Endothelial cell of umbilical vein (primary cell): ENCODE results near the gene PNLDC1. TPM values are rescaled to one million over a fixed set of nuclear protein-coding genes. Genes with fewer than 3 reads are reported as not detected.
"Not testable (repeated sequence)": the region's sequence is repeated elsewhere in the genome, so short reads cannot be mapped to it uniquely, and the experiment has no call there.

Experiments
- BruUV-seq: library from RNA; stranded (reverse); fragments of 400-500 nt; replicated peaks from 2 replicates; lab custom pipeline; 2021; lab: Mats Ljungman, UMichigan
- CTCF ChIA-PET: fragments of 300-600, 350-600 bp; sonication (Branson Sonifier 250); formaldehyde crosslinking; loops from one replicate; lab custom pipeline; 2021; ENCODE audit warnings: antibody characterized with exemption, inconsistent platforms; lab: Charles Lee
- POLR2A ChIA-PET: fragments of 300-600, 350-600 bp; sonication (Branson Sonifier 250); formaldehyde crosslinking; loops from one replicate; lab custom pipeline; 2021; ENCODE audit warnings: antibody characterized with exemption, inconsistent platforms; lab: Charles Lee
- DNase-seq: peaks from one replicate; pipeline ENCODE4 v3.0.0-alpha.2; 2011; ENCODE audit warnings: low read depth, low spot score
- FAIRE-seq: peaks from 2 replicates; lab custom pipeline; 2011; peaks lifted over from hg19 to GRCh38; lab: Jason Lieb, UNC
- H2AFZ ChIP-seq: 2 replicates; pipeline ENCODE4 v1.6.0; 2012; ENCODE audit warnings: low read depth, low read length, control low read depth, inconsistent platforms
- H3K27ac ChIP-seq: 2 replicates; pipeline ENCODE4 v1.5.1; 2011; ENCODE audit warnings: low read depth, mild to moderate bottlenecking, control low read depth, low read length, moderate library complexity; ENCODE audit not compliant: insufficient read depth
- H3K27me3 ChIP-seq, 2 experiments: 2 replicates each; pipeline versions ENCODE4 v1.6.0 to v1.6.1; 2011; ENCODE audit warnings: low read length in 2 of 2, mixed read lengths in 1 of 2; ENCODE audit not compliant: control insufficient read depth in 2 of 2, insufficient read depth in 2 of 2
- H3K36me3 ChIP-seq, 2 experiments: 2 replicates in 1 of 2; 3 replicates in 1 of 2; pipeline ENCODE4 v1.5.1; 2011; ENCODE audit warnings: low read length in 2 of 2, mild to moderate bottlenecking in 1 of 2, moderate library complexity in 1 of 2; ENCODE audit not compliant: control insufficient read depth in 2 of 2, insufficient read depth in 2 of 2; ENCODE audit errors: extremely low read depth in 1 of 2
- H3K4me1 ChIP-seq: 3 replicates; pipeline ENCODE4 v1.5.1; 2011; ENCODE audit warnings: mild to moderate bottlenecking, low read length; ENCODE audit not compliant: control insufficient read depth, insufficient read depth; ENCODE audit errors: extremely low read depth
- H3K4me2 ChIP-seq: 2 replicates; pipeline ENCODE4 v1.6.1; 2011; ENCODE audit warnings: low read length, control low read depth, mixed read lengths; ENCODE audit not compliant: insufficient read depth
- H3K4me3 ChIP-seq, 3 experiments: fragments of 200-600 bp in 1 of 3; sonication (generic), shearing (Covaris generic) in 1 of 3; replicated peaks in 1 of 3; 2 replicates each; pipeline ENCODE4 v1.5.1; 2011 to 2016; ENCODE audit warnings: control low read depth in 3 of 3, low read length in 3 of 3, mild to moderate bottlenecking in 2 of 3, inconsistent platforms in 1 of 3, low read depth in 1 of 3, moderate library complexity in 1 of 3; ENCODE audit not compliant: insufficient read depth in 1 of 3
- H3K79me2 ChIP-seq: 2 replicates; pipeline ENCODE4 v1.6.0; 2012; ENCODE audit warnings: low read length, inconsistent platforms; ENCODE audit not compliant: control insufficient read depth, insufficient read depth
- H3K9ac ChIP-seq: replicated peaks from 2 replicates; pipeline ENCODE3; 2011; ENCODE audit warnings: low read length, control low read depth; ENCODE audit not compliant: insufficient read depth; ENCODE audit errors: extremely low read depth
- H3K9me1 ChIP-seq: replicated peaks from 3 replicates; pipeline ENCODE4 v1.6.0; 2011; ENCODE audit warnings: mild to moderate bottlenecking, low read length; ENCODE audit not compliant: control insufficient read depth, insufficient read depth; ENCODE audit errors: extremely low read depth
- H3K9me3 ChIP-seq: replicated peaks from 2 replicates; pipeline ENCODE4 v1.5.1; 2012; ENCODE audit warnings: low read length, inconsistent platforms; ENCODE audit not compliant: control insufficient read depth, insufficient read depth
- H4K20me1 ChIP-seq: replicated peaks from 2 replicates; pipeline ENCODE3; 2011; ENCODE audit warnings: mild to moderate bottlenecking, low read length; ENCODE audit not compliant: control insufficient read depth, insufficient read depth; ENCODE audit errors: extremely low read depth
- EZH2 ChIP-seq: IDR thresholded peaks from 2 replicates; pipeline ENCODE4 v1.6.1; 2012; ENCODE audit warnings: borderline replicate concordance, low read depth, mild to moderate bottlenecking, moderate library complexity, low read length, inconsistent platforms; ENCODE audit not compliant: severe bottlenecking
- FOS ChIP-seq: IDR thresholded peaks from 2 replicates; pipeline ENCODE4 v1.6.1; 2011; ENCODE audit warnings: mild to moderate bottlenecking, low read length, moderate library complexity, borderline replicate concordance; ENCODE audit not compliant: insufficient read depth
- GATA2 ChIP-seq: IDR thresholded peaks from 2 replicates; pipeline ENCODE4 v1.7.0; 2011; ENCODE audit warnings: low read depth, mild to moderate bottlenecking, moderate library complexity, mixed read lengths, low read length; ENCODE audit not compliant: insufficient read length, insufficient read depth
- JUN ChIP-seq: IDR thresholded peaks from 2 replicates; pipeline ENCODE4 v1.6.1; 2011; ENCODE audit warnings: borderline replicate concordance, low read depth; ENCODE audit not compliant: insufficient read length, insufficient read depth
- MYC ChIP-seq: IDR thresholded peaks from one replicate; pipeline ENCODE4 v1.6.1; 2011; ENCODE audit warnings: mild to moderate bottlenecking, low read depth, low read length
- POLR2A ChIP-seq: IDR thresholded peaks from 2 replicates; pipeline ENCODE4 v1.6.1; 2012; ENCODE audit warnings: low read depth, mild to moderate bottlenecking, control low read depth, low read length
- POLR2AphosphoS5 ChIP-seq: IDR thresholded peaks from 2 replicates; pipeline ENCODE4 v1.6.1; 2012; ENCODE audit warnings: low read depth, mild to moderate bottlenecking, control low read depth, low read length, moderate library complexity; ENCODE audit not compliant: insufficient read depth
- dilution Hi-C: fragments of 300-500 bp; cut with MboI; formaldehyde crosslinking; loops from one replicate; pipeline ENCODE4 v1.15.0; 2019; ENCODE audit warnings: low sequenced_read_pairs; ENCODE audit not compliant: extremely low pct_ligation_motif_present
- intact Hi-C: fragments of 100-400 bp; cut with micrococcal nuclease; formaldehyde crosslinking; loops from one replicate; pipeline ENCODE4 v1.10.0; 2022
- polyA plus RNA-seq, 4 experiments: library from polyadenylated mRNA; depleted of rRNA in 3 of 4; stranded (reverse) in 3 of 4; unstranded in 1 of 4; fragments of >200 nt; gene quantifications; 2 replicates each; pipeline versions ENCODE4 v1.2.1 to v1.2.3, GENCODE V29; 2011 to 2012; ENCODE audit warnings: missing spikeins in 1 of 4
- total RNA-seq: library from RNA; stranded (reverse); gene quantifications from 2 replicates; pipeline ENCODE4 v1.2.3, GENCODE V29; 2021
- TF ChIP-seq, protein P1 (sequence below): IDR thresholded peaks from 2 replicates; pipeline ENCODE4 v1.6.1; 2011; ENCODE audit not compliant: insufficient read depth, insufficient read length
- TF ChIP-seq, protein P2 (sequence below), 2 donors: IDR thresholded peaks; 1 replicate in 1 of 2; 2 replicates in 1 of 2; pipeline ENCODE4 v1.5.1; 2011; ENCODE audit warnings: low read length in 2 of 2, mild to moderate bottlenecking in 2 of 2, moderate library complexity in 2 of 2, control low read depth in 1 of 2, inconsistent platforms in 1 of 2, low read depth in 1 of 2; ENCODE audit not compliant: insufficient read depth in 1 of 2; ENCODE audit errors: extremely low read depth in 1 of 2

PNLDC1 gene
- total and polyA plus RNA-seq, 2 donors (not counting 3 experiments of a cell fraction or from before 2014, with no cell fraction given) = not detected

DNA sequence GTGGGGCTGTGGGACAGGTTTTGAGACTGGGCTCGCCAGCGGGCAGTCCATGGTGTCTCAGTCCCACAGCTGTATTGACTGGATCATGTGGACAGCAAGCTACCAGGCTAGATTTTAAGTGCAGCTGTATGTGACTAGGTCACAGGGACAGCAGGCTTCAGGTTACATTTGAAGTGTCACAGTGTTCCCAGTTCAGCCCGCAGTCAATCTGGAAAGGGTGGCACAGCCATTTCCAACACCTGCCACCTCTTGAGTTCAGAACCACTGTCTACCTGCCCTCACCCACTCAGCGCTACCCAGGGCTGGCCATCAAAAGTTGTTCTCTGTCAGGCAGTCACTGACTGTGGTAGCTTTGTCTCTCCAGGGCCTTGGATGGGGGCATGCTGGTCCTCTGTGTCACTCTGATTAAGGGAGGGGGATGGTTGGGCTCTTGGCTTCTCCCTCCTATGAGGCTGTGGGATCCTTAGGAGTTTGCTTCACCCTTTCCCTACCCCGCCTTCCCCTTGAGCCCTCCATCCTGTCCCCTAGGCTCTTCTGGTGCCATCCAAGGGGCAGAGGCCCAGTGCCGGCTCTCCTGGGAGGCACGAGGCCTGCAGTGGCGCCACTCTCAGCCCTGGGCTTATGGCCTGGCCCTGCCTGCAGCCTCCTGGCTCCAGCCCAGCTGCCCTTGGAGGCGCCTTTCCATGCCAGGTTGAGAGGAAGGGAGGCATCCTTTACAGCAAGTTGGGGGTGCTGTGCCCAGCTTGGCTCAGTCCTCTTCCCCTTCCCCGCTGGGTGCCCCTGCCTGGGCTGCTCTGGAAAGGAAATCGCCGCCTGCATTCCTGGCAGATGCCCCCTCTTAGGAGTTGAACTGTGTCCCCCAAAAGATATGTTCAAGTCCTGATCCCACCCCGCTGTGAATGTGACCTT is 44.9 kb downstream of the PNLDC1 start:
- ChIA-PET CTCF (no interaction called here), POLR2A (no interaction called here)
- Histone ChIP-seq H3K4me3 (no peak overlapping the region), H3K4me1 (no peaks in the 10 kb centered on the region), H3K9me1 (no peaks in the 10 kb centered on the region), H3K36me3 (no peaks in the 10 kb centered on the region), H3K27me3 (no peaks in the 10 kb centered on the region), H2AFZ (no peak overlapping the region), H3K9me3 (no peaks in the 10 kb centered on the region), H3K79me2 (no peaks in the 10 kb centered on the region), H3K4me2 (no peak overlapping the region), H3K9ac (no peak overlapping the region), H4K20me1 (no peaks in the 10 kb centered on the region), H3K27ac (no peak overlapping the region)
- DNase-seq (no peak), FAIRE-seq (no peak)
- TF ChIP-seq, protein P1, sequence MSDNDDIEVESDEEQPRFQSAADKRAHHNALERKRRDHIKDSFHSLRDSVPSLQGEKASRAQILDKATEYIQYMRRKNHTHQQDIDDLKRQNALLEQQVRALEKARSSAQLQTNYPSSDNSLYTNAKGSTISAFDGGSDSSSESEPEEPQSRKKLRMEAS = no peak
- TF ChIP-seq POLR2AphosphoS5 (no peak), GATA2 (no peak), FOS (no peak), POLR2A (no peak), MYC (no peak), EZH2 (no peak), JUN (no peak)
- TF ChIP-seq, protein P2, sequence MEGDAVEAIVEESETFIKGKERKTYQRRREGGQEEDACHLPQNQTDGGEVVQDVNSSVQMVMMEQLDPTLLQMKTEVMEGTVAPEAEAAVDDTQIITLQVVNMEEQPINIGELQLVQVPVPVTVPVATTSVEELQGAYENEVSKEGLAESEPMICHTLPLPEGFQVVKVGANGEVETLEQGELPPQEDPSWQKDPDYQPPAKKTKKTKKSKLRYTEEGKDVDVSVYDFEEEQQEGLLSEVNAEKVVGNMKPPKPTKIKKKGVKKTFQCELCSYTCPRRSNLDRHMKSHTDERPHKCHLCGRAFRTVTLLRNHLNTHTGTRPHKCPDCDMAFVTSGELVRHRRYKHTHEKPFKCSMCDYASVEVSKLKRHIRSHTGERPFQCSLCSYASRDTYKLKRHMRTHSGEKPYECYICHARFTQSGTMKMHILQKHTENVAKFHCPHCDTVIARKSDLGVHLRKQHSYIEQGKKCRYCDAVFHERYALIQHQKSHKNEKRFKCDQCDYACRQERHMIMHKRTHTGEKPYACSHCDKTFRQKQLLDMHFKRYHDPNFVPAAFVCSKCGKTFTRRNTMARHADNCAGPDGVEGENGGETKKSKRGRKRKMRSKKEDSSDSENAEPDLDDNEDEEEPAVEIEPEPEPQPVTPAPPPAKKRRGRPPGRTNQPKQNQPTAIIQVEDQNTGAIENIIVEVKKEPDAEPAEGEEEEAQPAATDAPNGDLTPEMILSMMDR (IDR thresholded peaks at IDR 0.05; ENCODE audit: extremely low read depth in 1 of 2, insufficient read depth in 1 of 2, low read depth in 1 of 2, low read length in 2 of 2) = no peak
- dilution Hi-C loops (no loop called here), intact Hi-C loops (no loop called here)
- BruUV-seq = no TSS peak

DNA sequence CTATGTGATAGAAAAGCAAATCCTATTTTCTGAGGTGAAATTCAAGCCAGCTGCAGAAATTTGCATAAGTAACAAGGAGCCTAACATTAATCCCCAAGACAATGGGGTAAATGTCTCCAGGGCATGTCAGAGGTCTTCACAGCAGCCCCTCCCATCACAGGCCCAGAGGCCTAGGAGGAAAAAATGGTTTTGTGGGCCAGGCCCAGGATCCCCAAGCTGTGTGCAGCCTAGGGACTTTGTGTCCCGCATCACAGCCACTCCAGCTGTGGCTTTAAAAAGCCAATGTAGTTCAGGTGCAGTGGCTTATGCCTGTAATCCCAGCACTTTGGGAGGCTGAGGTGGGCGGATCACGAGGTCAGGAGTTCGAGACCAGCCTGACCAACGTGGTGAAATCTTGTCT is 48.5 kb downstream of the PNLDC1 start:
- H3K4me1 ChIP-seq, FAIRE-seq, H3K79me2 ChIP-seq, H3K27ac ChIP-seq, H3K9me1 ChIP-seq, BruUV-seq, CTCF ChIA-PET, dilution Hi-C loops, POLR2A ChIA-PET, H3K36me3 ChIP-seq, H3K9ac ChIP-seq, H2AFZ ChIP-seq, intact Hi-C loops, H3K4me3 ChIP-seq, H3K27me3 ChIP-seq, H3K9me3 ChIP-seq, DNase-seq, H3K4me2 ChIP-seq, H4K20me1 ChIP-seq: not testable (repeated sequence)
